Fibroblast of lung (primary cell): ENCODE data around the gene ZNF516.

Experiments
- CTCF ChIP-seq, 2 donors: IDR thresholded peaks in 1 of 2; conservative IDR thresholded peaks in 1 of 2; 1 replicate in 1 of 2; 2 replicates in 1 of 2; pipeline ENCODE4 v1.5.1; 2011 to 2012; ENCODE audit warnings: low read length in 2 of 2, control low read depth in 1 of 2, inconsistent platforms in 1 of 2, low read depth in 1 of 2, mild to moderate bottlenecking in 1 of 2
- EZH2 ChIP-seq: IDR thresholded peaks from 2 replicates; pipeline ENCODE4 v1.5.1; 2012; ENCODE audit warnings: low read length, control low read depth, mild to moderate bottlenecking; ENCODE audit errors: missing control alignments

- TF ChIP-seq CTCF (conservative IDR thresholded peaks at IDR 0.05 in 1 of 2, IDR thresholded peaks at IDR 0.05 in 1 of 2; ENCODE audit: low read depth in 1 of 2, low read length in 2 of 2) = no peak
- TF ChIP-seq EZH2 = no peak
Observed at GRCh38 chr18:76461148-76461547, 33.9 kb downstream of the ZNF516 start.
